Measurements from ENCODE around the gene PRSS8.

- TF ChIP-seq CTCF (IDR thresholded peaks at IDR 0.05), result no peak
- no peak for TF ChIP-seq EP300 (IDR thresholded peaks at IDR 0.05)
Observed at GRCh38 chr16:31127182-31127581, 8.3 kb downstream of the PRSS8 start.
